ENCODE data around the gene BCL2.
"Not testable (repeated sequence)": the region's sequence is repeated elsewhere in the genome, so short reads cannot be mapped to it uniquely, and the experiment has no call there.

BCL2 gene

DNA sequence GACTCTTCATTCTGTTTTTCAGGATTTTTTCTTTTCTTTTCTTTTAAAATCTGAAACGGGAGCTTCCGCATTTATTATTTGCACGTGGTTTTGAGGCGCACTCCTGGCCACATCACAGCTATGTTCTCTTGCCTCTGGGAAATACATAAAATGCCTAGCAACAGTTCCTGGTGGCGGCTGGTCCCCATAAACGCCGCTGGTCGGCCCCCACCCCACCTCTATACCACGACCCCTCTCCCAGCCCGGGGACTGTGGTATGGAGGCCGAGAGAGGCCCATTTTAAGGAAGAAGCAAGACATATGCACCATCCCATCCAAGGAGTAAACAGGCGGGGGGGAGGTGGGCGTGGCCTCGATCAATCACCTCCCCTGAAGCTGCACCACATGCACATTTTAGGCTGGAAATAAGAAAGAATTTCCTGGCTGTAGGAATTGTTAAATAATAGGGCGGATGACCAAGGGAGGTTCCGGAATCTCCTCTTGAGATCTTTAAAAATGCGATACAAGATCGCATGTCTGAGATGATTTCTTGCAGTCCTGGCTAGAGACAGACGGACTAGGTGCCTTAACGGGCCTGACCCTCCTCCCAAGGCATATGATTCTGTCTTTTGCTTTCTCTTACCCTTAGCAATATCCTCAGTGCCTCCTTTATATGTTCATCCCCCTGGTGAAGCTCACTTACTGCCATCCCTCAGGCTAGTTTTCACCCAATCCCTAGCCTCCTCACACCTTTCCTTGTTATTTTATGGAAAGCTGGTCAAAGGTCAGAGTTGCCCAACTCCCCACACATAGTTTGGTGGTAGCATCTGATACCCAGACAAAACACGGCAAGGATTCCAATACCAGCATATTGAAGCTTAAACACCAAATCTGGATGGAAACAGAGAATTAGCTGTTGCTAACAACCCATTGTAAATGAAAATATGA, 82.4 kb downstream of the BCL2 start:
- DNase-seq (ENCODE audit: low read depth in 2 of 2, low spot score in 1 of 2): no peak

GRCh38 chr18:63236406-63236805, 83.2 kb downstream of the BCL2 start:
- DNase-seq (ENCODE audit: low read depth in 2 of 2, low spot score in 1 of 2): no peak

- DNase-seq (ENCODE audit: low read depth in 2 of 2, low spot score in 1 of 2): not testable (repeated sequence)
Measured at GRCh38 chr18:63235920-63236319, 83.6 kb downstream of the BCL2 start.

GRCh38 chr18:63234841-63235240, 84.7 kb downstream of the BCL2 start:
- DNase-seq (ENCODE audit: low read depth in 2 of 2, low spot score in 1 of 2): no peak

- DNase-seq (ENCODE audit: low read depth in 2 of 2, low spot score in 1 of 2): no peak
Measured at GRCh38 chr18:63234432-63234831, 85.1 kb downstream of the BCL2 start.

- no peak for DNase-seq (ENCODE audit: low read depth in 2 of 2, low spot score in 1 of 2)
Measured at GRCh38 chr18:63233334-63233733, 86.2 kb downstream of the BCL2 start.

DNA sequence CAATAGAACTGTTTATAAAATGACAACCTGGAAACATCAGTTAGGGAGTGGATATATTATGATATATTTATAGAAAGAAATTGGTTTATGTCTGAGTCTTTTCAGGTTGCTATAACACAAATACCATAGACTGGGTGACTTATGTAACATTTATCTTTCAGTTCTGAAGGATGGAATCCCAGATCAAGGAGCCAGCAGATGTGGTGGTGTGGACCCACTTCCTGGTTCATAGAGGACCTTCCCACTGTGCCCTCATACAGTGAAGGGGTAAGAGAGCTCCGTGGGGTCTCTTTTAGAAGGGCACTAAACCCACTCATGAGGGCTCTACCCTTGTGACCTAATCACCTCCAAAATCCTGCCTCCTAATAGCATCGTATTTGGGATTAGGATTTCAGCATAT, 86.7 kb downstream of the BCL2 start:
- no peak for DNase-seq (ENCODE audit: low read depth in 2 of 2, low spot score in 1 of 2)

GRCh38 chr18:63229971-63230370, 89.6 kb downstream of the BCL2 start:
- DNase-seq (ENCODE audit: low read depth in 2 of 2, low spot score in 1 of 2): no peak

- DNase-seq (ENCODE audit: low read depth in 2 of 2, low spot score in 1 of 2): no peak
Measured at GRCh38 chr18:63225434-63225833, 94.1 kb downstream of the BCL2 start.

DNA sequence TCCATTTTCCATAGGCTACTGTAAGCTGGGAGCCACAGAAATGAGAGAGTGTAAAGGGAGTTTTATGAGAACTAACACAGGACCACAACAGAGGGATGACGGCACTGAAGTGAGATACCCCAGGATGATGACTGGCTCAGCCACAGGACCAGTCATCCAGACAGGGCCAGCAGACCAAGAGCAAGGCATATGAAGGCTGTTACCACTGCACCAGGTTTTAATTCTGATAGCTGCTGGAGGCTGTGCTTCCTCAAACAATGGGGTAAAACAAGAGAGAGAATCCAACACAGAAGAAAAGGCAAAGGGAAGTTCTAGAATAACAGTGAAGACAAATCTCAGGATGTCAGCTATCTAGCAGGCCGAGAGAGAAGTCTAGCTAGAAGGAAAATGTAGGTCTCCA, 94.9 kb downstream of the BCL2 start:
- DNase-seq (ENCODE audit: low read depth in 2 of 2, low spot score in 1 of 2): no peak

GRCh38 chr18:63223837-63224236, 95.7 kb downstream of the BCL2 start:
- DNase-seq (ENCODE audit: low read depth in 2 of 2, low spot score in 1 of 2): no peak

GRCh38 chr18:63220903-63221302, 98.7 kb downstream of the BCL2 start:
- DNase-seq (ENCODE audit: low read depth in 2 of 2, low spot score in 1 of 2): no peak

GRCh38 chr18:63218472-63218871, 101.1 kb downstream of the BCL2 start:
- no peak for DNase-seq (ENCODE audit: low read depth in 2 of 2, low spot score in 1 of 2)

DNA sequence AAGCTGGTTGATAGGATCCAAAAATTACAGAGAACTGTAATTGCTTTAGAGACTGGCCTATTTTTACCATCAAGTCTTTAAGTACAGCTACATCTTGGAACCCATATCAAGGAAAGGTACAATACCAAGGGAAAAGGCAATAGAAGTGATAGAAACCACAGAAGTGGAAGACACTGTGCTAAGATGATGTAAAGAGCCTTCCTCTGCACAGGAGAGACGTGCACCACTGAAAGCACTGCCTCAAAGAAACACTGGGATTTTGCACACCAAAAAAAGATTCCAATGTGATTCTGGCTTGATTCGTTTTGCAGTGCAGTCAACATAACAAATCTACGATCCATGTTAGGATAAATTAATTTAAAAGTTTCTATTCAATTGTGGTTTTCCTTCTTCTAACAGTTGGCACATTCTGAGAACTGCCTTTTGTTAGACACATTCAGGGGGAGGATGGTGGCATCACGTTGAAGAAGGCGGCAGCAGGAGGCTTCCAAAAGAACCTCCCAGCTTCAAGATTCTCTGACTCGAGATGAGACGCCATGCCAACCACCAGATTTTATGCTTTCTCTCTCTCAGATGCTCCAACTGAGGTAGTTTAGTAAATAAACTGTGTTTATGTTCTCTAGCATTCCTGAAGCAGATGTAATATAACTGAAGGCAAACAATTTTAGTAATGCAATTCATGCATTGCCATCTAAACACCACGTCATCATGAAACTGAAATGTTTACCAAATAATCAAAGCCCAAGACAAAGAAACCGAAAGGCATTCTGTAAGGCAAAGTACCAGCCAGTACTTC, 102.9 kb downstream of the BCL2 start:
- DNase-seq (ENCODE audit: low read depth in 2 of 2, low spot score in 1 of 2): no peak

GRCh38 chr18:63213936-63214671, 105.5 kb downstream of the BCL2 start:
- no peak for DNase-seq (ENCODE audit: low read depth in 2 of 2, low spot score in 1 of 2)

GRCh38 chr18:63213331-63213900, 106.2 kb downstream of the BCL2 start:
- DNase-seq (ENCODE audit: low read depth in 2 of 2, low spot score in 1 of 2): no peak

GRCh38 chr18:63210521-63210920, 109.0 kb downstream of the BCL2 start:
- DNase-seq (ENCODE audit: low read depth in 2 of 2, low spot score in 1 of 2): no peak

- DNase-seq (ENCODE audit: low read depth in 2 of 2, low spot score in 1 of 2): no peak
Measured at GRCh38 chr18:63208676-63209075, 110.9 kb downstream of the BCL2 start.

DNA sequence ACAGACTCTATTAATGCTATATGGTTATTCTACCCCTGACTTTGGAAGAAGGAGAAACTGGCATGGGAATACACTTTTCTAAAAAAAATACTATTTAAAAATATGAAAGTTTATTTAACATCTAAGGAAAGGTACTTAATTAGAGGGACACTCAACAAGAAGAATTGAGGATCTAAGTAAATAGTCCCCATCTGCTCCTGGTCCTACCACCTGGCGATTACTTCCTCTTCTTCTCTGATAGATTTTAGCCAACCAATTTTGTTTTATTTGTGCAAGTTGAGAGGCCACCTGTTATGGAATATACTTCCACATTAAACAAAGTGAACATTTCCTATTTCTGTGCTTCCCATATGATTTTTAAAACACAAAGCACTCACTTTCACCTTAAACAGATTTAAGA, 111.7 kb downstream of the BCL2 start:
- no peak for DNase-seq (ENCODE audit: low read depth in 2 of 2, low spot score in 1 of 2)

GRCh38 chr18:63207143-63207790, 112.3 kb downstream of the BCL2 start:
- DNase-seq (ENCODE audit: low read depth in 2 of 2, low spot score in 1 of 2): no peak

All from stimulated activated CD8-positive, alpha-beta memory T cell treated with anti-CD3 and anti-CD28 coated beads, Interleukin-4, amount 100 ng/mL, for 4 hours (primary cell).